Stimulated activated CD8-positive, alpha-beta memory T cell treated with anti-CD3 and anti-CD28 coated beads, Interleukin-12 subunit alpha, Interleukin-12 subunit beta, amount 100 ng/mL, for 24 hours (primary cell): ENCODE measurements around the gene AMBP.

Experiments used
- DNase-seq: peaks from one replicate; pipeline ENCODE4 v3.0.0-alpha.2; 2020; ENCODE audit errors: extremely low read depth

The AMBP gene

GRCh38 chr9:114078021-114078780, at the start of gene AMBP:
TSS of gene AMBP (minus strand) at chr9:114078300. CDS start at chr9:114078209, 91 bp downstream.
- no peak for DNase-seq

GRCh38 chr9:114126247-114127060, 48.4 kb upstream of the AMBP start:
- no peak for DNase-seq

- DNase-seq, result no peak
Observed at GRCh38 chr9:114125476-114126013, 47.4 kb upstream of the AMBP start.

- DNase-seq, result no peak
Observed at GRCh38 chr9:114124666-114125475, 46.8 kb upstream of the AMBP start.

GRCh38 chr9:114124138-114124537, 46.0 kb upstream of the AMBP start:
- no peak for DNase-seq

GRCh38 chr9:114123031-114123977, 45.2 kb upstream of the AMBP start:
- no peak for DNase-seq

GRCh38 chr9:114122136-114123027, 44.3 kb upstream of the AMBP start:
- no peak for DNase-seq

- no peak for DNase-seq
Observed at GRCh38 chr9:114121227-114122135, 43.4 kb upstream of the AMBP start.

GRCh38 chr9:114120192-114121014, 42.3 kb upstream of the AMBP start:
- DNase-seq, result no peak

- DNase-seq, result no peak
Observed at GRCh38 chr9:114119242-114120191, 41.4 kb upstream of the AMBP start.

GRCh38 chr9:114117996-114118830, 40.1 kb upstream of the AMBP start:
- DNase-seq, result no peak

- no peak for DNase-seq
Observed at GRCh38 chr9:114117614-114117995, 39.5 kb upstream of the AMBP start.

GRCh38 chr9:114116126-114116747, 38.1 kb upstream of the AMBP start:
- DNase-seq, result no peak

- DNase-seq, result no peak
Observed at GRCh38 chr9:114115654-114116125, 37.6 kb upstream of the AMBP start.

- no peak for DNase-seq
Observed at GRCh38 chr9:114114364-114114763, 36.3 kb upstream of the AMBP start.
